Subcutaneous adipose tissue (tissue), 4 donors: ENCODE measurements around the gene SCYL2. TPM values are rescaled to one million over a fixed set of nuclear protein-coding genes. Genes with fewer than 3 reads are reported as not detected.

ENCODE experiments used
- total RNA-seq, 4 donors: library from RNA; depleted of rRNA; stranded (reverse); fragments of >200 nt; gene quantifications; one replicate each; pipeline ENCODE4 v1.1.0, GENCODE V29; 2016
- TF ChIP-seq, protein P1 (sequence below): fragments of 450-650 bp; IDR thresholded peaks from one replicate; pipeline ENCODE4 v1.5.1; 2016; ENCODE audit warnings: low read depth, mild to moderate bottlenecking, control low read depth, antibody characterized with exemption, moderate library complexity

The SCYL2 gene
- total RNA-seq, 4 donors from 2014 or later: 37.3 to 76.0 (median 41.1) TPM

DNA sequence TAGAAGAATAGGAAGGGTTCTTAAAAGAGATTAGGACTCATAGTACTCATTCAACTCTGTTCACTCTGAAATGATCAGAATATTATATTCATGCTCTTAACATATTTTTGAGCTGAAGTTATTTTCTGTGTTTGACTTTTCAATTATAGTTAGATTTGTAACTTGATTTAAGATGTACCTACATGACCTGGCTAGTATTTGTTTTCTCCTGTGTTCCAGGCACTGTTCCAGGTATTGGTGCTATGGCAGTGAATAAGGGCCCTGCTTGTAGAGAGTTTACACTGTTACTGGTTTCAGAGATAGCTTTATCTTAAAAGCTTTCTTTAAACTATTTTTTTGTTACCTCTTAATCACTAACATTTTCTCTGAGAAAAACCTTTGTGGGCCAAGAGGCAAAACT, 70.8 kb downstream of the SCYL2 start:
- TF ChIP-seq, protein P1, sequence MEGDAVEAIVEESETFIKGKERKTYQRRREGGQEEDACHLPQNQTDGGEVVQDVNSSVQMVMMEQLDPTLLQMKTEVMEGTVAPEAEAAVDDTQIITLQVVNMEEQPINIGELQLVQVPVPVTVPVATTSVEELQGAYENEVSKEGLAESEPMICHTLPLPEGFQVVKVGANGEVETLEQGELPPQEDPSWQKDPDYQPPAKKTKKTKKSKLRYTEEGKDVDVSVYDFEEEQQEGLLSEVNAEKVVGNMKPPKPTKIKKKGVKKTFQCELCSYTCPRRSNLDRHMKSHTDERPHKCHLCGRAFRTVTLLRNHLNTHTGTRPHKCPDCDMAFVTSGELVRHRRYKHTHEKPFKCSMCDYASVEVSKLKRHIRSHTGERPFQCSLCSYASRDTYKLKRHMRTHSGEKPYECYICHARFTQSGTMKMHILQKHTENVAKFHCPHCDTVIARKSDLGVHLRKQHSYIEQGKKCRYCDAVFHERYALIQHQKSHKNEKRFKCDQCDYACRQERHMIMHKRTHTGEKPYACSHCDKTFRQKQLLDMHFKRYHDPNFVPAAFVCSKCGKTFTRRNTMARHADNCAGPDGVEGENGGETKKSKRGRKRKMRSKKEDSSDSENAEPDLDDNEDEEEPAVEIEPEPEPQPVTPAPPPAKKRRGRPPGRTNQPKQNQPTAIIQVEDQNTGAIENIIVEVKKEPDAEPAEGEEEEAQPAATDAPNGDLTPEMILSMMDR: no peak

DNA sequence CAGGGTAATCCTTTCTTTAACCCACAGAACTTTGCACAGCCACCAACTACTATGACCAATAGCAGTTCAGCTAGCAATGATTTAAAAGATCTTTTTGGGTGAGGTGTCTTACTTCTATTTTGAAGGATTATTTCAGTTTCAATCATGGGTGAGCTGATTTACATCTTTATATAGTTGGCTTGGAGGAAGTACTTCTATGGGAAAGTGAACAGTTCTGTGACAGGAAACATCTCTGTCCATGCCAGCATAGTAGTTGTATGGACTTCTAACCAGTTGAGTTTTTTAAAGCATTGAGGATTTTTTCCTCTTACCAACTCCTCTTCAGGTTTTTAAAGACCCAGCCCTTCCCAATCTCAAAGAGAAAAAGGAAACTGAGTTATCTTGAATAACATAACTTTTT, 72.1 kb downstream of the SCYL2 start:
- TF ChIP-seq, protein P1: no peak

DNA sequence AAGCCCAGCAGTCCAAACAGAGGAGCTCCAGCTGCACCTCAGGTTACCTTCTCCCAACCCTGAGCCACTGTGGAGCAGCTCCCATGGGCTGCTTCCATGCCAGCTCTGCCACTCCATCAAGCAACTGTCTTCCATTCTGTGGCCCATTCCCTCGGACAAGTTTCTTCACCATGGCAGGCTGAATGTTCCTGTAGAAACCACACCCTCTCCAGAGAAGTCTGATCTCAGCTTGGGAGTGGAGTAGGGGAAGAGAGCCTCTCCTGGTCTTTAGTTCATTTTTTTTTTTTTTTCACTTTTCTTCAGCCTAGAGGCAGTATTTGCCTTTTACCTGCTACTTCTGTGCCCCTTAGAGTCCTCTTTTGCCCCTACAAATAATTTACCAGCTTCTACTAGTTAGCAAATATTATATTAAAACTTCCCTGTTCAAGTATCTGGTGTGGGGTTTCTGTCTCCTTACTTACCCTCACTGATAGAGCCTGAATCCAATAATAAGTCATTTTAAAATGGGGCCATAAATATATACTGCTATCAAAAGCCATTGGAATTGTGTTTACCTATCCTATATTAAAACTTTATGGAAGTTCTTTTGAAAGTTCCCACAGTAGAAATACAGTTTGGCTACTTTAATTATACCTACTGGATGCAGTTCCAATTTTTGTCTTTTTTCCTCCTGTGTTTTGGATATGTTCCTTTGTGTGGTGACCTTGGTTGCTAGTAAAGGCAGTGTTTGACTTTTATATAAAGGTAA, 78.2 kb downstream of the SCYL2 start:
- TF ChIP-seq, protein P1: no peak

DNA sequence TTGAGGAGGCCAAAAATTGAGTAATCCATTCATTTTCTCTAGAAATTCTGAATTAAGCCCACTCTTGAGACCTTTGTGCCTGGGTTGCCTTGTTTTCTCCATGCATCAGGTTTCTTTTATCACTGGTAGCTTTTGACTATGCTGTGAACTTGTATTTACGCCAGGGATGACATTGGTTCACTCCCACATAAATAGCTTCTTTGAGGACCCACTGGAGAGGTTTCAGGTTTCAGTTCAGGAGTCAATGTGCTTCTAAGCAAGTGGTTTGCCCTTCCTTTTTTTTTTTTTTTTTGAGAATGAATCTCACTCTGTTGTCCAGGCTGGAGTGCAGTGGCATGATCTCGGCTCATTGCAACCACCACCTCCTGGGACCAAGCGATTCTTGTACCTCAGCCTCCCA, 79.7 kb downstream of the SCYL2 start:
- TF ChIP-seq, protein P1: no peak

DNA sequence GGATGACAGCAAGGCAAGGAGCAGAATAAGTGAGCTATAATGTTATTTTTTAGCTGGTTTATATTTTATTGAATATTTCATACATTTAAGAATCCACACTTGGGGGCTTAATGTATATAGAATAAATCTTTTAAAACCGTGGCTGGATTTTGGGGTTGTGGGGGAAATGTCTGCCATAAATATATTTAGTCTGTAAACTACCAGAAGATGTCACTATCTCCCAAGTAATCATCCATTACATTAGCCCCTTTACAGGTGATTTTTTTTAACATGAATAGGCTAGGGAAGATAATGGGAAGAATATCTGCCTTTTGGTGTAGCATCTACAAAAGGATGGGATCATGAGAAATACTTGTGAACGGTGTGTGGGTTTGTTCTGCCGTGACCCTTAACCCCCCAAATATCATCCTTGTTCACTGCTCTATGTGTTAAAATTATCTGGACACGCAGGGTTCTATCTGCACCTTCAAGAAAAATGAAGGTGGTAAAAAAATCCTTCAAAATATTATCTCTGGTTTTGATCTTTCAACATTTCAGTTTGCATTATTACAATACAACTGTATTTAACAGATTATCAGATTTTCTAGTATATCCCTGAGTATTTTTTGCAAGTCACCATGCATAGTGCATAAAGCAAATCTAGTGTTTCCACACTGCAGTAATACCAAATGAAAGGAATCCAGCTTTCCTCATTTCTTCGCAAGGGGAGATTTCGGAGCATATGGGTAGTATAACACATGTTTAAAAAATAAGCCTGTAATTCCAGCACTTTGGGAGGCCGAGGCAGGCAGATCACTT, 81.9 kb downstream of the SCYL2 start:
- TF ChIP-seq, protein P1: no peak

DNA sequence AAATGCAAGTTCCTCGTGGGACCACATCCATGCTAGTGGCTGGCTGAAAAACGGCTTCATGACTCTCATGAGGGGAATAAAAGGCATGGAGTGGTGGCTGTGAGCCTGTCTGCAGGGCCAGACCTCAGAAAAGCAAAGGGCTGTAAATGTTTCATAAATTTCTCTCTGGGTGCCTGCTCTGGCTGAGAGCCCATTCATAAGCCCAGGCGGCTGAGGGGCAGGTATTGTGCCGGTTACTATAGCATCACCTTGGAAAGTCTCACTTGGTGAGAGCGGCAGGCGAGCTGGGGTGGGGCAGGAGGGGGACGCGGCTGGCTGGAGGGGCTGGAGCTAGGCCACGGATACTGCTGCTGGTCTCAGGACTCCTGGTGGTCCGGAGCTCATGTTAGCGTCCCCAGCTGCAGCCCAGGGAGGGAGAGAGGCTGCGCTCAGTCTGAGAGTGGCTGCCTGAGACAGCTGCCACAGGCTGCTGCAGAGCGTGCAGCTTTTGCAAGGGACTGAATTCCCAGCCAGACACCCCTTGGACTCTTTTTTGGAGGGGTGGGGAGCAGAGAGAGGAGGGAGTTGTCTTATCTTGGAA, 89.8 kb downstream of the SCYL2 start, which contains the start of gene SLC17A8:
TSS of gene SLC17A8 (plus strand) at position 431 of the 580 bp plus-strand sequence. CDS start 318 bp downstream, outside the sequence.
- TF ChIP-seq, protein P1: no peak

DNA sequence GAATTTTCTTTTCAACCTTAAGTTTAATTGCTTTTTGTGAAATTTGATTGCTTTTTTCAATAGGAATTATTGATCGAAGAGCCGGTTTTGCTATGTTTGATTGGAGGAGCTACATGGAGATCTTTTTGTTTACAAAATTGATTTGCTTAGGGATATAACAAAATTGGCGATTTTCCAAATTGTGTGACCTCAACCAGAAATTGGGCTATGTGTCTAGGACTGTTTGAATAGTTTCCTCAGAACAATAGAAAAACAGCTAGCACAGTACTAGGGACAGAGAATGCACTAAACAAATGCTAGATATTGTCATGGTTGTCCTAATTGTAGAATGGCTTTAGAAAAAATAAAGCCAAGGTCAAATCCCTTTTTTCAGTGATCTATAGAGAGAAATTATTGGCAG, 92.3 kb downstream of the SCYL2 start:
- TF ChIP-seq, protein P1: no peak
